ENCODE results near the gene CRYBB2.

CRYBB2 gene

DNA sequence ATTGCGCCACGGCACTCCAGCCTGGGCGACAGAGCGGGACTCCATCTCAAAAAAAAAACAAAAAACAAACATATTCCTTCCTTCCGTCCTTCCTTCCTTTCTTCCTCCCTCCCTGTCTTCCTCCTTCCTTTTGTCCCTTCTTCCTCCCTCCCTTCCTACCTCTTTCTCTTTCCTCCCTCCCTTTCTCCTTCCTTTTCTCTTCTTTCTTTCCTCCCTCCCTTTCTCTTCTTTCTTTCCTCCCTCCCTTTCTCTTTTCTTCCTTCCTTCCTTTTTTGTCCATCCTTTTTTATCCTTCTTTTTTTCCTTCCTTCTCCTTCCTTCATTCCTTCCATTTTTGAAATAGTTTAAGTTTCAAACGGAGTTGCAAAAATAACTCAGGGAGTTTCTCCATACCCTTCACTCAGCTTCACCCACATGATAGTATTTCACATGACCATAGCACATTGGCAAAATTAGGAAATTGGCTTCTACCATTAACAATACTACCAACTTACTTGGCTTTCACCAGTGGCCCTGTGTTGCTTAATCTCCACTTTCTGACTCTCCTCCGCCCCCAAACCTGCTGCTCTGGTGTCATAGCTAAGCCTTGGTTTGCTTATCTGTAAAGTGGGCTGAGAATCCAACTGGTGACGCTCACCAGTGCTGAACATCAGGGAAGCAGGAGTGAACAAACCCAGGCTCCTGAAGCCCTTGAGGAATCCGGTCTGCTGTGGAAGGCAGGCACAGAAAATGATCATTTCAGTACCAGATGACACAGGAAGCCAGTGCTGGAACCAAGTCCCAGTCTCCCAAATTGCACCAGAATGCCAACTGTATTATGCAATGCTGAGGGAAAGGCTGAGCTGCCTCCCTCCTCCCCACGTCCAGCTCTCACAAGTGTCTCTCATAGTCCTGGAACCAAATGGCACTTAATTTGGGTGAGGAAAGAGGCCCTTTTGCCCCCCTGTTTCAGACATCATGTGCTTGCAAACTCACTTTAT, 37.0 kb upstream of the CRYBB2 start:
- Mint-ChIP-seq H3K27me3 (ENCODE audit: low read depth, poor library complexity) (peaks cover 10% of the 10 kb centered on the region), H3K9me3 (peaks cover 10% of the 10 kb centered on the region), H3K4me3 (no peak overlapping the region), H3K36me3 (ENCODE audit: low read depth) (peaks cover 53% of the 10 kb centered on the region), H3K4me1 (peaks cover 4% of the 10 kb centered on the region), H3K27ac (peak overlapping the region; percentile 20)
- TF ChIP-seq, protein P1, sequence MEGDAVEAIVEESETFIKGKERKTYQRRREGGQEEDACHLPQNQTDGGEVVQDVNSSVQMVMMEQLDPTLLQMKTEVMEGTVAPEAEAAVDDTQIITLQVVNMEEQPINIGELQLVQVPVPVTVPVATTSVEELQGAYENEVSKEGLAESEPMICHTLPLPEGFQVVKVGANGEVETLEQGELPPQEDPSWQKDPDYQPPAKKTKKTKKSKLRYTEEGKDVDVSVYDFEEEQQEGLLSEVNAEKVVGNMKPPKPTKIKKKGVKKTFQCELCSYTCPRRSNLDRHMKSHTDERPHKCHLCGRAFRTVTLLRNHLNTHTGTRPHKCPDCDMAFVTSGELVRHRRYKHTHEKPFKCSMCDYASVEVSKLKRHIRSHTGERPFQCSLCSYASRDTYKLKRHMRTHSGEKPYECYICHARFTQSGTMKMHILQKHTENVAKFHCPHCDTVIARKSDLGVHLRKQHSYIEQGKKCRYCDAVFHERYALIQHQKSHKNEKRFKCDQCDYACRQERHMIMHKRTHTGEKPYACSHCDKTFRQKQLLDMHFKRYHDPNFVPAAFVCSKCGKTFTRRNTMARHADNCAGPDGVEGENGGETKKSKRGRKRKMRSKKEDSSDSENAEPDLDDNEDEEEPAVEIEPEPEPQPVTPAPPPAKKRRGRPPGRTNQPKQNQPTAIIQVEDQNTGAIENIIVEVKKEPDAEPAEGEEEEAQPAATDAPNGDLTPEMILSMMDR (IDR thresholded peaks at IDR 0.05) = no peak
- DNase-seq = no peak

DNA sequence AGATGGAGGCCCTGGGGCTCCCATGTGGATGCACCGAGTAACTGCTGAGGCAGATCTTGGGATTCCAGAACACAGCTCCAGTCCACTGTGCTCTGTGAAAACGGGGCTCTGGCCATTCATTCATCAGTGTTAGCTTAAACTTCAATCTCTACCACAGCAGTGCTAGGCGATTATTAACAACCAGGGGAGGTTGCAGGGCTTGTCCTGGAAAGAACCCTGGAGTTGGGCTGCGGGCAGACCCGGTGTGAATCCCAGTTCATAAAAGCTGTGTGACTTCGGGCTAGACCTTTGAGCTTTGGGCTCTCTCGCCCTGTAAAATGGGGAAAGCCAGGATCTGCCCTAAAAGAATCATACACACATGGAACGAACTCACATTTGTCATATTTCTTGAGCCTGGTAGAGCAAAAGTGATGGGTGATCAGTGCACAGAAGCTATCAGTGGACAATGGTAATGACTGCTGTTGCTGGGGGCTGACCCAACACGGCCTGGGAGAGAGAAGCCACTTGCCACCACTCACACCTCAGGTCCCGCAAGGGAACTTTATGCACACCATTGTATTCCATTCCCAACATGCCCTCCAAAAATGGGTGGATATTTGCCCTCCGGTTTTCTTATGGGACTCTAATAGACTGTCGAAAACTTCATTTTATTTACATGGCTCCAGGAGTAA, 35.4 kb upstream of the CRYBB2 start:
- H3K27ac Mint-ChIP-seq = peak overlapping the region; percentile 36
- peaks cover 4% of the 10 kb centered on the region for H3K4me1 Mint-ChIP-seq
- H3K36me3 Mint-ChIP-seq (ENCODE audit: low read depth) = peaks cover 61% of the 10 kb centered on the region
- TF ChIP-seq, protein P1 (IDR thresholded peaks at IDR 0.05) = no peak
- H3K27me3 Mint-ChIP-seq (ENCODE audit: low read depth, poor library complexity) = peaks cover 10% of the 10 kb centered on the region
- no peak for DNase-seq
- H3K9me3 Mint-ChIP-seq = peaks cover 13% of the 10 kb centered on the region
- H3K4me3 Mint-ChIP-seq = no peak overlapping the region

DNA sequence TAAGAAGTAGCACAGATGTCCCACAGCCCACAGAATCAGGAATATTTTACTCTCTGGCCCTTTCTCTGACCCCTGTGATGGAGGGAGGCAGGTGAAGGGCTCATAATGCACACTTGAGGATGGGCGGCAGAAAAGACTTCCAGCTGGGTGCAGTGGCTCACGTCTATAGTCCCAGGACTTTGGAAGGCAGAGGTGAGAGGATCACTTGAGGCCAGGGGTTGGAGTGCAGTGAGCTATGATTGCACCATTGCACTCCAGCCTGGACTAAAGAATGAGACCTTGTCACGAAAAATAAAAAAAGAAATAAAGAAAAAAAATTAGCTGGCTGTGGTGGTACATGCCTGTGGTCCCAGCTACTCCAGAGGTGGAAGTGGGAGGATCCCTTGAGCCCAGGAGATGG, 33.3 kb upstream of the CRYBB2 start:
- Mint-ChIP-seq H3K4me1 (peaks cover 4% of the 10 kb centered on the region), H3K9me3 (peaks cover 3% of the 10 kb centered on the region), H3K4me3 (no peak overlapping the region), H3K27ac (no peak overlapping the region), H3K27me3 (ENCODE audit: low read depth, poor library complexity) (peaks cover 6% of the 10 kb centered on the region), H3K36me3 (ENCODE audit: low read depth) (peaks cover 66% of the 10 kb centered on the region)
- TF ChIP-seq, protein P1 (IDR thresholded peaks at IDR 0.05) = no peak
- no peak for DNase-seq

DNA sequence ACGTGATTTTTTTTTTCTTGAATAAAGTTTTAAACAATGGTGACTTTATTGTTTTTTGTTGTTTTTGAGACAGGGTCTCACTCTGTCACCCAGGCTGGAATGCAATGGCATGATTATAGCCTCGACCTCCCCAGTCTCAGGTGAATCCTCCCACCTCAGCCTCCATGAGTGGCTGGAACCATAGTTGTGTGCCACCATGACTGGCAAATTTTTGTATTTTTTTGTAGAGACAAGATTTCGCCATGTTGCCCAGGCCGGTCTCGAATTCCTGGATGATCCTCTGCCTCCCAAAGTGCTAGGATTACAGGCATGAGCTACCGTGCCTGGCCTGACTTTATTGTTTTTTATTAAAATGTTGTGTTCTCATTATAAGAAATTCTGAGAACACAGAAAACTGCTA, 32.0 kb upstream of the CRYBB2 start:
- peaks cover 3% of the 10 kb centered on the region for H3K9me3 Mint-ChIP-seq

DNA sequence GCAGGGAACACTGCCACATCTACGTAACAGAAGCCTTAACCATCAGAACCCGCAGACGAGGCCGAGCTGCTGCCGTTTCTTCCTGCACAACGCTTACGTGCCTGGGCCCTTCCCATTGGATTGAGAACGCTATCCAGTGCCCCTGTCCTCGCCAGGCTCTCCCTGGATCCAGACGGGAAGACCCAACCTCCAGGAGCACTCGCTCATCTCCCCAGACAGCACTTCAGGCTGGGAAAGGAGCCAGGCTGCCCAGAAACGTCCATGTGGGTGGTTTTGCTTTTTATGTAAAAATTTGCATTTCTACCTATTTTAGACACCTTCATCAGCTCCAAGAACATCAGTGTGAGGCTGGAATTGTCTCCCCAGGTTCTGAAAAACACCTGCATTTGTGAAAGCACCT, 27.0 kb upstream of the CRYBB2 start:
- Mint-ChIP-seq H3K36me3 (ENCODE audit: low read depth) (peaks cover 67% of the 10 kb centered on the region), H3K4me3 (no peak overlapping the region), H3K4me1 (peaks cover 16% of the 10 kb centered on the region), H3K27me3 (ENCODE audit: low read depth, poor library complexity) (no peaks in the 10 kb centered on the region), H3K27ac (no peak overlapping the region), H3K9me3 (peaks cover 3% of the 10 kb centered on the region)
- DNase-seq = no peak
- TF ChIP-seq, protein P1 (IDR thresholded peaks at IDR 0.05) = no peak

More for the DNA sequence above, 32.0 kb upstream of the CRYBB2 start:
- no peak for DNase-seq
- TF ChIP-seq, protein P1 (IDR thresholded peaks at IDR 0.05) = no peak
- Mint-ChIP-seq H3K27me3 (ENCODE audit: low read depth, poor library complexity) (peaks cover 2% of the 10 kb centered on the region), H3K36me3 (ENCODE audit: low read depth) (peaks cover 65% of the 10 kb centered on the region), H3K4me3 (no peak overlapping the region), H3K4me1 (peaks cover 4% of the 10 kb centered on the region), H3K27ac (no peak overlapping the region)

Data from nephron progenitor cell (in vitro differentiated cells).